HAP-1 (cell line): ENCODE measurements around the gene LCA5L.
"Not testable (repeated sequence)": the region's sequence is repeated elsewhere in the genome, so short reads cannot be mapped to it uniquely, and the experiment has no call there.

Experiments used
- DNase-seq, 2 experiments: peaks; one replicate each; pipeline ENCODE4 v3.0.0-alpha.2; 2016 to 2020; ENCODE audit warnings: low spot score in 2 of 2
- H3K27me3 ChIP-seq: fragments of 250-450 bp; sonication (Bioruptor Pico); 2 replicates; pipeline ENCODE4 v1.5.1; 2020; ENCODE audit warnings: low read depth, mild to moderate bottlenecking, moderate library complexity
- H3K36me3 ChIP-seq: fragments of 250-450 bp; sonication (Bioruptor Pico); replicated peaks from 2 replicates; pipeline ENCODE4 v1.5.1; 2020; ENCODE audit warnings: mild to moderate bottlenecking
- H3K4me1 ChIP-seq: fragments of 250-450 bp; sonication (Bioruptor Pico); 2 replicates; pipeline ENCODE4 v1.5.1; 2020; ENCODE audit warnings: mild to moderate bottlenecking
- H3K4me3 ChIP-seq: fragments of 250-450 bp; sonication (Bioruptor Pico); 2 replicates; pipeline ENCODE4 v1.5.1; 2020; ENCODE audit warnings: mild to moderate bottlenecking, moderate library complexity
- H3K9me3 ChIP-seq: fragments of 250-450 bp; sonication (Bioruptor Pico); 2 replicates; pipeline ENCODE4 v1.5.1; 2020; ENCODE audit warnings: mild to moderate bottlenecking, moderate library complexity
- in situ Hi-C: fragments of 300-500 bp; cut with MboI; formaldehyde crosslinking; loops from 3 replicates; pipeline ENCODE4 v1.14.3; 2020; ENCODE audit warnings: low sequenced_read_pairs, inconsistent platforms, mixed read lengths

LCA5L gene

GRCh38 chr21:39390212-39390765 is 55.3 kb downstream of the LCA5L start:
- Histone ChIP-seq H3K36me3 (peaks cover 45% of the 10 kb centered on the region), H3K4me3 (no peak overlapping the region), H3K27me3 (no peaks in the 10 kb centered on the region), H3K4me1 (peaks cover 10% of the 10 kb centered on the region), H3K9me3 (no peaks in the 10 kb centered on the region)
- in situ Hi-C loops, result loop anchor here (25.0 kb wide), 1 partner anchor 578 kb away; the partner anchor contains the start of gene ETS2
- DNase-seq, result no peak

GRCh38 chr21:39388811-39389155 is 56.8 kb downstream of the LCA5L start:
- in situ Hi-C loops, result loop anchor here (25.0 kb wide), 1 partner anchor 576 kb away; the partner anchor contains the start of gene ETS2
- Histone ChIP-seq H3K9me3 (no peaks in the 10 kb centered on the region), H3K4me3 (peak overlapping the region; percentile 29), H3K36me3 (peaks cover 30% of the 10 kb centered on the region), H3K27me3 (no peaks in the 10 kb centered on the region), H3K4me1 (peaks cover 10% of the 10 kb centered on the region)
- DNase-seq, result no peak

- in situ Hi-C loops, result loop anchor here (25.0 kb wide), 1 partner anchor 576 kb away; the partner anchor contains the start of gene ETS2
- Histone ChIP-seq H3K4me3 (peak overlapping the region; percentile 29), H3K4me1 (peaks cover 10% of the 10 kb centered on the region), H3K36me3 (peaks cover 24% of the 10 kb centered on the region), H3K9me3 (no peaks in the 10 kb centered on the region), H3K27me3 (no peaks in the 10 kb centered on the region)
- DNase-seq, result peak; percentile 78 to 96
These were observed 57.4 kb downstream of the LCA5L start for GRCh38 chr21:39388038-39388810.

- in situ Hi-C loops, result loop anchor here (25.0 kb wide), 1 partner anchor 575 kb away; the partner anchor contains the start of gene ETS2
- H3K36me3 ChIP-seq, result peaks cover 18% of the 10 kb centered on the region
- H3K4me3 ChIP-seq, result peak overlapping the region; percentile 29
- H3K9me3 ChIP-seq, result no peaks in the 10 kb centered on the region
- DNase-seq, result peak; percentile 84 to 97
- H3K27me3 ChIP-seq, result no peaks in the 10 kb centered on the region
- peaks cover 10% of the 10 kb centered on the region for H3K4me1 ChIP-seq
These were observed 58.0 kb downstream of the LCA5L start for GRCh38 chr21:39387461-39388037.

GRCh38 chr21:39386899-39387298 is 58.7 kb downstream of the LCA5L start:
- no peak for DNase-seq
- no peak overlapping the region for H3K4me3 ChIP-seq
- peaks cover 10% of the 10 kb centered on the region for H3K4me1 ChIP-seq
- in situ Hi-C loops, result loop anchor here (25.0 kb wide), 1 partner anchor 575 kb away; the partner anchor contains the start of gene ETS2
- peaks cover 11% of the 10 kb centered on the region for H3K36me3 ChIP-seq
- no peaks in the 10 kb centered on the region for H3K9me3 ChIP-seq
- H3K27me3 ChIP-seq, result no peaks in the 10 kb centered on the region

- peaks cover 4% of the 10 kb centered on the region; the same call in 1 of the 2 replicates for H3K36me3 ChIP-seq
- H3K27me3 ChIP-seq, result no peaks in the 10 kb centered on the region
- DNase-seq, result no peak
- H3K9me3 ChIP-seq, result no peaks in the 10 kb centered on the region
- H3K4me1 ChIP-seq, result peaks cover 10% of the 10 kb centered on the region
- in situ Hi-C loops, result loop anchor here (25.0 kb wide), 1 partner anchor 574 kb away; the partner anchor contains the start of gene ETS2
- no peak overlapping the region for H3K4me3 ChIP-seq
These were observed 59.4 kb downstream of the LCA5L start for GRCh38 chr21:39386194-39386593.

- peaks cover 10% of the 10 kb centered on the region for H3K4me1 ChIP-seq
- no peaks in the 10 kb centered on the region for H3K27me3 ChIP-seq
- DNase-seq, result no peak
- in situ Hi-C loops, result loop anchor here (25.0 kb wide), 1 partner anchor 573 kb away; the partner anchor contains the start of gene ETS2
- no peak overlapping the region for H3K4me3 ChIP-seq
- H3K9me3 ChIP-seq, result no peaks in the 10 kb centered on the region
- H3K36me3 ChIP-seq, result 0 out of 2 replicates have a peak, but pooled peaks cover under 1% of the 10 kb centered on the region
These were observed 60.1 kb downstream of the LCA5L start for GRCh38 chr21:39385299-39386145.

GRCh38 chr21:39384674-39385298 is 60.8 kb downstream of the LCA5L start:
- no peak for DNase-seq
- in situ Hi-C loops, result loop anchor here (25.0 kb wide), 1 partner anchor 572 kb away; the partner anchor contains the start of gene ETS2
- H3K4me3 ChIP-seq, result no peak overlapping the region

GRCh38 chr21:39382096-39382495 is 63.5 kb downstream of the LCA5L start:
- DNase-seq, H3K36me3 ChIP-seq, H3K9me3 ChIP-seq, H3K27me3 ChIP-seq, H3K4me3 ChIP-seq, H3K4me1 ChIP-seq: not testable (repeated sequence)
- in situ Hi-C loops, result loop anchor here (25.0 kb wide), 1 partner anchor 570 kb away; the partner anchor contains the start of gene ETS2

More at GRCh38 chr21:39384674-39385298, 60.8 kb downstream of the LCA5L start:
- H3K36me3 ChIP-seq, result no peaks in the 10 kb centered on the region
- H3K4me1 ChIP-seq, result peaks cover 11% of the 10 kb centered on the region
- no peaks in the 10 kb centered on the region for H3K27me3 ChIP-seq
- no peaks in the 10 kb centered on the region for H3K9me3 ChIP-seq

GRCh38 chr21:39381009-39381408 is 64.6 kb downstream of the LCA5L start:
- Histone ChIP-seq H3K27me3 (no peaks in the 10 kb centered on the region), H3K9me3 (no peaks in the 10 kb centered on the region), H3K36me3 (no peaks in the 10 kb centered on the region), H3K4me1 (peaks cover 4% of the 10 kb centered on the region), H3K4me3 (peak overlapping the region; percentile 63)
- in situ Hi-C loops, result loop anchor here (25.0 kb wide), 1 partner anchor 569 kb away; the partner anchor contains the start of gene ETS2
- DNase-seq, result peak in 1 of 2 experiments; percentile 26

- Histone ChIP-seq H3K27me3 (no peaks in the 10 kb centered on the region), H3K36me3 (no peaks in the 10 kb centered on the region), H3K4me3 (peak overlapping the region; percentile 63), H3K4me1 (peaks cover 4% of the 10 kb centered on the region), H3K9me3 (no peaks in the 10 kb centered on the region)
- in situ Hi-C loops, result loop anchor here (25.0 kb wide), 1 partner anchor 568 kb away; the partner anchor contains the start of gene ETS2
- DNase-seq, result peak; percentile 85 to 95
These were observed 65.3 kb downstream of the LCA5L start for GRCh38 chr21:39379986-39380891.
